NOMO-1 (cell line): ENCODE results near the gene IDH3G.
"Not testable (repeated sequence)": the region's sequence is repeated elsewhere in the genome, so short reads cannot be mapped to it uniquely, and the experiment has no call there.

ENCODE experiments used
- DNase-seq, 2 experiments: peaks; one replicate each; lab custom pipeline; 2025; ENCODE audit not compliant: unreplicated experiment in 2 of 2; lab: John Stamatoyannopoulos, UW

Gene IDH3G

DNA sequence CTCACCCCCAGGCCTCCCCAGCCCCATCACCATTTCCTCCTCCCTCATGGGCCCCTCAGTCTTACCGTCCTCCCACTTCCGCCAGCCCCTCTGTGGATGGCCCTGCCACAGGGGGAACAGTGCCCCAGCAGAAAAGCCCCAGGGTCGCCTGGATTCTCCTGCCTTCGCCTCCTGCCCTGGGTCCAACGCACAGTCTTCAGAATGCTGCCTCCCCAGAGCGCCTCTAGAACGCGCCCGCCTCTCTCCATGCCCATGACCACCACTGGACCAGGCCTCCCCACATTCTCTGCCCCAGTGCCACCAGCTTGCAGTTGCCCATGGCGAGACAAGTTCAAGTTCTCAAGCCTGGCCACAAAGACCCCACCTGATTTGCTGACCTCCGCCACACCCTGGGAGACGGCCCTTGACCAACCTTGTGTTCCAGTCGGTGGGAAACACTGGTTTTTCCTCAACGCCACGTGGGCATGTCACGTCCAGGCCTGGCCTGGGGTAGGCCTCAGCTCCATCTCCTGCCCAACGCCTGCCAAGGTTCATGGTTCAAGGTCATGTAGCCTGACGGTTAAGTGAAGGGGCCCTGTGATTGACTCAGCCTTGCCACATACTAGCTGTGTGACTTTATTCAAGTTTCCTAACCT, 30.8 kb downstream of the IDH3G start:
- no peak for DNase-seq

DNA sequence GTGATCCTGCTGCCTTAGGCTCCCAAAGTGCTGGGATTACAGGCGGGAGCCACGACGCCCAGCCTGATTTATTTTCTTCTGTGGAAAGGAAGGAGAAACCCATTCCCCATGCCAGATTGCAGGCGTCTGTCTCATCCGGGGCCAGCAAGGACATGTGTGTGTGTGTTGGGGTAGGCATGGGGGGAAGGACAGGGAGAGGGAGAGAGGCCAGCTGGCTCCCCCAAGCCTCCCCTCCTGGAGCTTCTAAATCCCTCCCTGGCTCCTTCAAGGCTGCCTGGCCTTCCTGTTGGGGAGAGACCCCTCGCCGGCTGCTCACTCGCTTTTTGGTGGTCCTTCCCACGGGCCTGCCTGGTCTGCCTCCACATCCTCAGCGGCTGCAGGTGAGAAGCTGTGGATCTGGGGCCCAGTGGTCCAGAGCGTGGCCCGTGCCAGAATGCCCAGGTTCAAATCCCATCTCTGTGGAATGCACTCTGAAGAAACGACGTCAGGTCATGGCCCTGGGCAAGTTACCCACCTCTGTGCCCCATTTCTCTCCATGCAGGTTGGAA, 31.5 kb downstream of the IDH3G start:
- no peak for DNase-seq

GRCh38 chrX:153761863-153762262, 32.3 kb downstream of the IDH3G start:
- no peak for DNase-seq

DNA sequence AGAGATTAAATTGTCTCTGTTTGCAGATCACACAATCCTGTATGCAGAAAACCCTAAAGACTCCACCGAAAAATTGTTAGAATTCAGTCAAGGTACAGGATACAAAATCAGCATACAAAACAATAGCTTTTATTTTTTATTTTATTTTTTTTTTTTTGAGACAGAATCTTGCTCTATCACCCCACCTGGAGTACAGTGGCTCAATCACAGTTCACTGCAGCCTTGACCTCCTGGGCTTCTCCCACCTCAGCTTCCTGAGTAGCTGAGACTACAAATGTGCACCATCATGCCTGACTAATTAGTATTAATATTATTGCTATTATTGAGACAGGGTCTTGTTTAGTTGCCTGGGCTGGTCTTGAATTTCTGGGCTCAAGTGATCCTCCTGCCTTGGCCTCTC, 39.0 kb downstream of the IDH3G start:
- no peak for DNase-seq

DNA sequence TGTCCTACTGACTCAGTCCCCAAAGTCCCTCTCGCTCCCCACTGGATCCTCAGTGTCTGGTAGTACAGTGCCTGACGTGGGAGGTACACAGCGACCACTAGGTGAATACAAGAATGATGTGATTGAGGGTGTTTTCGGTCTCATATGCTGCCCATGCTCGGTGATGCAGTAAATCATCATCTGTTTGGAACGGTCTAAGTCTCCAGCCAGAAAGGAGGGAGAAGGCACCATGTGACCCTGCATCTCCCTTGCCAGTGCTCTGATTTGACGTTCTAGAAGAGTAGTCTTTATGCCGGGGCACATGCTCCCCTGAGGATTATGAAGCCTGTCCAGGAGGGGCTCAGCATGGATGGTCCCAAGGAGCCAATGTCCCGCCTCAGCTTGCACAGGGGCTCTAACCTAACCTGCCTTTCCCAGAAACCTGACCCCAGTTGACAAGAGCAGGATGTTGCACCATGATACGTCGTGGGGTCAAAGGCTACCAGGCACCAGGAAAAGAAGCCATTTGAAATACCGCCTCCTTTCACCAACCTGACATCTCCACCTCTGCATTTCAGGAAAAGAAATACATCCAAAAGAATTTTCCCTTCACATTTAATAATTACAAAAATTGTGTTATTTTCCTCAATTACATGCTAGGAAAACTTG, 43.9 kb downstream of the IDH3G start:
- no peak for DNase-seq

DNA sequence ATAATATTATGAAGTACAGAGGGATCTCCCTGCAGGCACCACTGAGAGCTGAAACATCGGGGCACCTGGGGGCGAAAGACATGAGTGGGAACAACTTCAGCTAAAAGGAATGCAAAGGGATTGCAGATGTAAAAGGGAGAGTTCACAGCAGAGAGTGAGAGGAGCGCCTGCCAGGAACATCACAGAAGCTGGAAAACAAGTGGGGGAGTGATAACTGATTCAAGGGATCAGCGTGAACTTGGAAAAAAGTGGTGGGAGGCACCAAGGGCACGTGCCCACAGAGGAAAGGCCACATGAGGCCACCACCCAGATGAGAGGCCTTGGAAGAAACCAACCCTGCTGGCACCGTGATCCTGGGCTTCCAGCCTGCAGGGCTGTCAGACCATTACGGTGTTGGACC, 45.2 kb downstream of the IDH3G start:
- not testable (repeated sequence) for DNase-seq

GRCh38 chrX:153746991-153747390, 47.2 kb downstream of the IDH3G start:
- DNase-seq: not testable (repeated sequence)

GRCh38 chrX:153746359-153746758, 47.8 kb downstream of the IDH3G start:
- no peak for DNase-seq

- DNase-seq: not testable (repeated sequence)
These were observed 49.1 kb downstream of the IDH3G start for GRCh38 chrX:153745067-153745433.

DNA sequence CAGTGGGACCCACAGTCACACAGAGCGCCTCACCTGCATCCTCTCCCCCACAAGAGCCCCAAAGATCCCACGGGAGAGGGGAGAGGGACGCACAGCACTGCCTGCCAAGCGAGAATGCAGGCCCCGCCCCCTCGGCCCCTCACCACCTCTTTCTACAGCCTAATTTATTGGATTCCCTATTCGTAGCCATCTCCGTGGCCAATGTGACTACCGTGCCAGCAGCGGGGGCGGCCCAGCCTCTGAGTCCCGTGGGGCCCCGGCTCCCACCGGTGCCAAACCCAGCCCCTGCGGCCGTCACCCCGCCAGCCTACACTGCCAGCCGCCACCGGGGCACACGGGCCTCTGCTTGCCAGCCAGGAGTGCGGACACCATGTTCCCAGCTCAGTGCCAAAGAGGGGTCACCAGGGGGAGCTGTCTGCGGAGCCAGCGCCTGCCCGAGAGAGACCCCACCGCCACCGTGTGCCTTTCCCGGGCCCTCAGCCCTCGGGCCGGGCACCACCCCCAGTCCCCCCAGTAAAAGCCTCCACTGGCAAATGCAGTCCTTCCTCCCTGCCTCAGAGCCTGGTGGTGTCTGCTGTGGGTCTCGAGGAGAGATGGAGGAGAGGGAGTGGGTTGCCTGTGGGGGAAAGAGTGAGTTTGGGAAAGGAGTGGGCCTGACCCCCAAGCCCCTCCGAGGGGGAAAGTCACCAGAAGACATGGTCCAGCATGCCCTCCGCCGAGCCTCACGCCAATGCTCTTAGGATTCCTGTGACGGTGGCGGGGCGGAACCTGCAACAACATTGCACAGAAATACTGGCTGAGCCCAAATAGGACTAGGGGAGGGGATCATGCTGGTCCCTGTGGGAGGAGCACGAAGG, 49.7 kb downstream of the IDH3G start:
- DNase-seq: no peak

GRCh38 chrX:153743468-153744209, 50.5 kb downstream of the IDH3G start:
- DNase-seq: not testable (repeated sequence)

GRCh38 chrX:153742796-153743467, 51.2 kb downstream of the IDH3G start:
- DNase-seq: not testable (repeated sequence)

DNA sequence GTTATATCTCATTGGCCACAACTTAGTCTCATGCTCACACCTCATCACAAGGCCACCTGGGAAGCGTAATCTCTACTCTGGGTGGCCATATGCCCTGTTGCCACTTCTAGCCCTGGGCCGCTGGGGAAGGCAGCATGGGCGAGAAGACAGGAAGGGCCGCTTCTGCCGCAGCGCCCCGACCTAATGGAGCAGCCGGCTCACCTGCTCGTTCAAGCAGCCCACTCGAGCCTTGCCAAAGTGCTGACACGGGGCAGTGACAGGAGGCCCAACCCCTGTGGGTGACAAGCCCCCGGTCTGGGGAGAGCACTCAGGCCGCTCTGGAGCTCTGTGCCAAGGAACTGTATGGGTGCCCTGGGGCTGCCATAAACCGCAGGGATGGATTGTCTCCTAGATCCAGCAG, 52.1 kb downstream of the IDH3G start:
- DNase-seq: not testable (repeated sequence)

- no peak for DNase-seq
These were observed 52.7 kb downstream of the IDH3G start for GRCh38 chrX:153741446-153741845.

DNA sequence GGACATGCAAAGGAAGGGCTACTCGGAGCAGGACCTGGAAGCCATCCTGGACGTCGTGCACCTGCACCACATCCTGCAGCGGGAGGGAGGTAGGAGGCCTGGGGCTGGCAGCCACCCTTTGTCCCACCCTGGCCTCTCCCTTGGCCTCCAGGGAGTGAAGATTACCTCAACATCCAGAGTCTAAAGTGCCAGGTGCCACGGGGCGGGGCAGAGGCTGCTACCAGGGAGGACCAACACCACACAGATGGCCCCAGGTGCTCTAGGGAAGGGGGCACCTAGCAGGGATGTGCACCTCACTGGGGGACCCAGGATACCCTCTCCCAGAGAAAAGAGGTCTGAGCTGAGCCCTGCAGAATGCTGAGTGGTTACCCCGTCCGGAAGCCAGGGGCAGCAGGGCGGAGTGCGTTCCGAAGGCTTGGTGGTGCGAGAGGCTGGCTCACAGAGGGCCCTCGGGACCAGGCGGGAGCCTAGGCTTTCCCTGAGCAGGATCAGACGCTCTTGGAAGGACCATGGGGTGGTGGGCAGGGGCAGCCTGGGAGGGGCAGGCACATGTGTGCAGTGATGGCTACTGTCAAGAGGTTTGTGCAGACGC, 53.4 kb downstream of the IDH3G start:
- no peak for DNase-seq

DNA sequence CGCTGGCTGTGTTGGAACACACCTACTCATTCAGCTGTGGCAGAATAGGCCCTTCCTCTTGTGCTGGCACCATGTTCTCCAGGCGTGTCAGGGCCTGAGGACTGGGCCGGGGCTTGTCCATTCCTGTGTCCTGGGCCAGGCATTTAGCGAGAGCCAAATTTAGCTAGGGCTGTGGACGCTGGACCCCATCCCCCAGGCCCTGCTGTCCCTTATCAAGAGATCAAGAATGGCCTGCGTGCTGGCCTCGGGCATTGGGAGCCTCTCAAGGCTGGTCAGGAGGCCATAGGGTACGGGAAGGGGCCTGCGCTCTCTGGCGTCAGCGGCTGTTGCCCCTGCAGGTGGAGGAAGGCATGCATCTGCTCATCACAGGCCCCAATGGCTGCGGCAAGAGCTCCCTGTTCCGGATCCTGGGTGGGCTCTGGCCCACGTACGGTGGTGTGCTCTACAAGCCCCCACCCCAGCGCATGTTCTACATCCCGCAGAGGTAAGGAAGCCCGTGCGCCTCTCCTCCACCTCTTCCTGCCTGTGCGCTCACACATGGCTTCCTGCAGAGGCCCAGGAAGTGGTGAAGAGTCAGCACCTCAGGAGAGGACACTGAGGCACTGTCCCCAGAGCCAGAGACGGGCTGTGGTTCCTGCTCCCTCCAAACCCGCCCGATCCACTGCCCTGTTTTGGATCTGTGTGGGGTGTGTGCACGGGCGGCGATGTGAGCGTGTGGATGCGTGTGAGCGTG, 54.3 kb downstream of the IDH3G start:
- no peak for DNase-seq

GRCh38 chrX:153738056-153738605, 56.0 kb downstream of the IDH3G start:
- DNase-seq: no peak

DNA sequence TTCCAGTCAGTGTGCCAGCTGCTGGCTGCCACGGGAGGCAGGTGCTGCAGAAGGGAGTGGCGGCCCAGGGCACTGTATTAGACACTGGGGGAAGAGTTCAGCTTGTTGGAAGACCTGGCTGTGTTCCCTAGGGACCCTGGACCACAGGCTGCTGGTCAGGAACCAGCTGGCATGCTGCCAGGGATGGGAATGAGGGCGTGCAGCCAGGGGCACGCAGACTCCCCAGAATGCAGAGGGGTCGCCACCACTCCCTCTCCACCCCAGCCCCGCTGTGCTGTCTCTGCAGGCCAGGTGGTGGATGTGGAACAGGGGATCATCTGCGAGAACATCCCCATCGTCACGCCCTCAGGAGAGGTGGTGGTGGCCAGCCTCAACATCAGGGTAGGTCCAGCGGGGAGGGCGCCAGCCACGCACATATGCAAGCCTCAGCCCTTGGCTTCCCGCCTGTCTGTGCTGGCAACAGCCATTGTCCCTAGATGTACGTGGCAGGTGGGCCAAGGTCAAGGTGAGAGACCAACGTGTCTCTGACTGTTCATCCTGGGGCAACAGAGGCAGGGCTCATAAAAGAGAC, 57.2 kb downstream of the IDH3G start:
- DNase-seq: no peak
